Stimulated activated CD8-positive, alpha-beta memory T cell treated with anti-CD3 and anti-CD28 coated beads, Interleukin-7, amount 100 ng/mL, for 48 hours (primary cell): ENCODE results near the gene KNDC1.

ENCODE experiments used
- DNase-seq, 2 donors: peaks; one replicate each; pipeline ENCODE4 v3.0.0-alpha.2; 2020; ENCODE audit warnings: low read depth in 1 of 2; ENCODE audit errors: extremely low read depth in 1 of 2

The KNDC1 gene

DNA sequence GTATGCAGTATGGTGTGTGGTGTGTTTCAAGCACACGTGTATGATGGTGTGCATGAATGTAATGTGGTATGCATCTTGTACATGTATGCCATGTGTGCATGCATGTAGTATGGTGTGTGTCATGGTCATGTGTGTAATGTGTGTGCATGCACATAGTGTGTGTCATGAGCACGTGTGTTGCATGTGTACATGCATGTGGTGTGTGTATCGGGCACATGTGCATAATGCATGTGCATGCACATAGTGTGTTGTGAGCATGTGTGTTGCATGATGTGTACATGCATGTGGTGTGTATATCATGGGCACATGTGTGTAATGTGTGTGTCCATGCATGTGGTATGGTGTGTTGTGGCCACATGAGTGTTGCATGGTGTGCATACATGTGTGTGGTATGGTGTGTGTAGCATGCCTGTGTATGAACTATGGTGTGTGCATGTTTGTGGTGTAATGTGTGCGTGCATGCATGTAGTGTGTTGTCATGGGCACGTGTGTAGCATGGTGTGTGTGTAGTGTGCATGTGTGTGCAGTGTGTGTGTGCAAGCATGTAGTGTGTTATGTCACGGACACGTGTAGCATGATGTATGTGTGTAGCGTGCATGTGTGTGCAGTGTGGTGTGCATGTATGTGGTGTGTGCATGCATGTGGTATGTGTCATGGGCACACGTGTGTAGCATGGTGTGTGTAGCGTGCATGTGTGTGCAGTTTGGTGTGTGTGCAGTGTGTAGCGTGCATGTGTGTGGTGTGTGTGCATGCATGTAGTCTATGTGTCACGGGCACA is 17.6 kb downstream of the KNDC1 start:
- no peak for DNase-seq

DNA sequence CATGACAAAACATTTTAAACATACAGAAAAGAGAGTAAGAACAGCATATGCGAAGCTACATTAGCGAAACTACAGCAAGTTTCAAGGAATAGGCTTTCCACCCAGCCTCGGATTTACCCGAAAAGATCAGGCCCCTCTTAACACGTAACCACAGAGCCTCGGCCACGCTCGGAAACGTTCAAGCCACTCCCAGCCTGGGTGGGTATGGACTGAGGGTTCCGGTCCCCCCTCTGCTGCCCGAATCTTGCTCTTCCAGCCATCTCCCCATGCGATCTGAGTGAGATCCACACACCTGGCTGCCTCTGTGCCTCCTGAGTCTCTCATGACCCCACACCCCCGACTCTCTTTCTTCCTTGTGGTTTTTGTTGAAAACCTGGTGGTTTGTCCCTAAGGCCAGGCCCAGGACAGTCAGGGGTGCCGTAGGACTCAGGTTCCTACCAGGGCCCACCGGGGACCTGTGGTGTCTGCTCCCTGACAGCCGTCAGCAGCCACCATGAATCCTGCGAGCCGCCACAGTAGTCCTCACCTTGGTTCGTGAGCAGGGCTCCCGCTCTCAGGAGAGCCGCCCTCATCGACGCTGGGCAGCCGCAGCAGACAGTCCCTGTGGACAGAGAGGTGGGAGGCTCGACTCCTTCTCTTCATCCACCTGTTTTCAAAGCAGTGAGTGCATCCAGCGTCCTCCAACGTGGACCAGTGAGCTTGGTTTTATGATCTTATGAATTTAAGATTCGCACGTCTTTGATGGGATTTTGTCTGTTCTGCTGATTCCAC is 18.5 kb downstream of the KNDC1 start:
- no peak for DNase-seq

DNA sequence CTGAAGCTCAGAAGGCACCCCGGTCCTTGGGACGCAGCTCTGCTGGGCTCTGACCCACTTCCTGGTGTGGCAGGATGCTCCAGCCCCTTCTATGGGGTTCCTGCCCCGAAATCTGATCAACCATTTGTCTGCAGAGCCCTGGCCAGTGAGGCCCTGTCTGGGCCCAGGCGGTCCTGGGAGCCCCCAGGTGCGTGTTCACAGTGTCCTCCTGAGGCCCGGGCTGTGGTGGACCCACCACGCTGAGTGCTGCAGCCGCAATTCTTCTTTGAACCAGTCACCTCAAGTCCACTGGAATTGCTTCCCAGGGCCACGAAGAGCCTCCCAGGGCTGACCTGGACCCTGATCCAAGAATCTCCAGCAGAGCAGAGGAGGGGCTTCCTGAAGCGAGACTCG is 19.1 kb downstream of the KNDC1 start:
- no peak for DNase-seq

DNA sequence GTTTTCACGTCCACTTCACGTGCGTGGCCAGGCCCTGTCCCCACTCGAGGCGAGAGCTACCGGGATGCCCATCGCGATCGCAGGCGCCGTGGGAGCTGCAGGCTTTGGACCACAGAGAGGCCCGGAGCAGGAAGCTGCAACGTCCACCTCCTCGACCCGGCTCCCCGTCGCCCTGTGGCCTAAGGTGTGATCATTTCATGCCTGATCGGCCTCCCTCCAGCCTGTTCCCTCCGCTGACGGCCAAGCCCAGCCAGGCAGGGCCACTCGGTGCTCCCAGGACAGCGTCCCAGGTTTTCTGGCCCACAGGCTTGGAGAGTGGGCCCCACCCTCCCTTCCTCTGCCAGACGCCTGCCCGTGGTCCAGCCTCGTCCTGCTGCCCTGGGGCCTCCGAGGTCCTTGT is 19.6 kb downstream of the KNDC1 start:
- no peak for DNase-seq

DNA sequence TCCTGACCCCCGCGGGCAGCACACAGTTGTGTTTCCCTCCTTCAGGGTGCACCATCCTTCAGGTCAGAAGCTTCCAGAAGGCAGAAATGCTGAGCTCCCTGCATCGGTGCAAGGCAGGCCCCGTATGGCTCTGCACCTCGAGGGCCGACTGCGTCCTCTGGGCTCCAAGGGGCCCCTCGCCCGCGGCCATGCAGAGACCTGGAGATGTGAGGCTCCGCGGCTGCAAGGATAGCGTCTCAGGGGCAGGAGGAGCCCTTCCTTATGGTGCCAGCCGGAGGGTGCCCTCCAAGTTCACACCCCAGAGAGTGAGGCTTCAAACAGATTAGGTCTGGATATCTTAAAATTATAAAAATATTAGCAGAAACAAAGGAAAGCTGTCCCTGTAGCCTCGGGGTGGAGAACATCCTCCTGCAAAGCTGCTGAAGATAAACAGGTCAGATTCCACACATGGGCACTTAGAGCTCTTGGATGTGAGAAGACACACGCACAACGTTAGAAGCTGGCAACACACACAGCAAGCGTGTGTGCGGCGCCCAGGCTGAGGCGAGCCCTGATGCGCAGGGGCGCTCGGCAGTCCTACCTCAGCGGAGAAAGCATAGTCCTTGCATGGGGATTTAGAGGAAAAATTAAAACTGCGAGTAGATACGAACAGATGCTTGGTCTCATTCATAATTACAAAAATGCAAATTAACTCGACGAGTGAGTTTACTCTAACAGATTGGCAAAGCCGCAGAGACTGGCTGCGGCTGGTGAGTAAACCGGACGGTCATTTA is 20.4 kb downstream of the KNDC1 start:
- DNase-seq: no peak

DNA sequence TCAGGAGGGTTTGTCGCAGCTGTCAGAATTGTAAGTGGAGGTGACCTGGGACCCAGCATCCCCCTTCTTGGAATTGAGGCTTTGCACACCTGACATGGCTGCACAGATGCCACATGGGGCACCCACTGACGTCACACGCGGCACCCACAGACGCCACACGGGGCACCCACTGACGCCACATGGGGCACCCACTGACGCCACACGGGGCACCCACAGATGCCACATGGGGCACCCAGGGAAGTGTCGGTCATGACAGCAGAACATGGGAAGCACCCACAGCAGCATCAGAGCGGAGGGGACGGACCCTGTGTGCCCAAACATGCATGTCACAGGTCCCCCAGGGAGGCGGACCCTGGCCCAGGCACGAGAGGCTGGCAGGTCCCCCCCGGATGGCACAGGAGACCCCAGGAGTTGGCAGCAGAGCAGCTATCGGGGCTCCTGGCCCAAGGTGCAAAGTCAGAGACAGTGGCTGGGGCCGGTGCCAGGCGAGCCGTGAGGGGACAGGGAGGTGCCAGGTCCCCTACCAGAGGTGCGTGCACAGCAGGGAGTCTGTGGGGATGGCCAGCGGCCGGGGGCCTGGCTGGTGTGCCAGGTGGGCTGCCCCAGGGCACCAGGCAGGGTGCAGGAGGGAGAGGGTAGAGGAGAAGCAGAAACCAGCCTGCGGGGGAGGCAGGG is 21.1 kb downstream of the KNDC1 start:
- DNase-seq: no peak

DNA sequence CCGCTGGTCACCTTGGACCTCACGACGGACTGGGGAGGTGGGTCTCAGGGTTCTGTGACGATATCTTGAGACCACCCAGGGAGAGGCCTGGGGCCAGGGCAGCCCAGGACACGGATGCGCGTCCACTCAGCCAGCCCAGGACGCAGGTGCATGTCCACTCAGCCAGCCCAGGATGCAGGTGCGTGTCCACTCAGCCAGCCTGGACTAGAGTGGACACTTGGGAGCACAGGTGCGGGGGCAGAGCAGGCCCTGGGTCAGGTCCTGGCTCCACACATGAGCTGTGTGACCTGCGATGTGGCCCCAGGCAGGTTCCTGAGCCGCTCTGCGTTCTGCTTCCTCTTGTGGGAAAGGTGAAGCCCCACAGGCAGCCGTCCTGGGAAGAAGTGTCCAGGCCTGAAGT is 22.2 kb downstream of the KNDC1 start:
- no peak for DNase-seq

DNA sequence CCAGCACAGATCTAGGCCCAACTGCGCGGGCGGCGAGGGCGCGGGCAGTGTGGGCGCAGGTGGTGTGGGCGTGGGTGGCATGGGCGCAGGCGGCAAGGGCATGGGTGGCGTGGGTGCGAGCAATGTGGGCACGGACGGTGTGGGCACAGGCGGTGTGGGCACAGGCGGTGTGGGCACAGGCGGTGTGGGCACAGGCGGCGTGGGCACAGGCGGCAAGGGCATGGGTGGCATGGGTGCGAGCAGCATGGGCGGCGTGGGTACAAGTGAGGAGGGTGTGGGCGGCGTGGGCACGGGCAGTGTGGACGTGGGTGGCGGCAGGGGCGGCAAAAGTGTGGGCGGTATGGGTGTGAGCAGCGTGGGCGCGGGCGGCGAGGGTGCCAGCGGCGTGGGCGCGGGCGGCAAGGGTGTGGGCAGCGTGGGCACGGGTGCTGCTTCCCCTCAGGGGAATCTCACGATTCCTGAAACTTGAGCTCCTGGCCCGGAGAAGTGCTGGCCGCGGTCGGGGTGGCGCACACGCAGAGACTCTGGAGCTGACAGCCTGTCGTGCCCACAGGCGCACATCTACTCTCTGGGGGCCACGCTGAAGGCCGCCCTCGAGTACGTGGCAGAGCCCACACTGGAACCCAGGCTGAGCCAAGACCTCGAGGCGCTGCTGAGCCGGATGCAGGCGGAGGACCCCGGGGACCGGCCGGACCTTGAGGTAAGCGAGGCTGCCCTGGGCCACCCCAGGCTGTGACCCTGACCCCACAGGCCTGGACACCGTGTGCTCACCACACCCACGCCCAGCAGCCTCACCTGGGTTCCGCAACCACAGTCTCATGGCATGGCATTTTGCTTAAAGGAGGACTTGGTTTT is 23.0 kb downstream of the KNDC1 start:
- no peak for DNase-seq

DNA sequence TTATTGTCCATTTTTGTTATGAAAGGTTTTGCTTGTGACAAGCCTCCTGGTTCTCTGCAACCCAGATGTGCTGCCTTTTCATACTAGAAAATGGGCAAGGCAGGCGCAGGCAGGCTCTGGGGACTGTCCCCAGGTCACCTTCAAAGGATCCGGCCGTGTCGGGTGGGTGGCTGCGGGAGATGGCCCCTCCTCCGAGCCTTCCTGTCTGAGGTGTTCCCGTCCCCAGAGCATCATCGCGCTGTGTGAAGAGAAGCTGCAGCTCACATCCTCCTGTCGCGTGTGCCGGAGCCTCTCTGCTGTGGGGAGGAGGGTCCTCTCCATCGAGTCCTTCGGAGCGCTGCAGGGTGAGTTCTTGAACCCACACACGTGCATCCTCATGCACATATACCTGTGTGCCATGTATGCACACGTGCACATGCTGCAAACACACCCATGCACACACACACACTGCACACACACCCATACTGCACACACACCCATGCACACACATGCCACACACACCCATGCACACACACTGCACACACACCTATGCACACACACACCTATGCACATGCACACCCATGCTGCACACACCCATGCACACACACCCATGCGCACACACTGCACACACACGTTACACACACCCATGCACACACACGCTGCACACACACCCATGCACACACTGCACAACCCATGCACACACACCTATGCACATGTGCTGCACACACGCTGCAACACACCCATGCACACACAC is 23.8 kb downstream of the KNDC1 start:
- no peak for DNase-seq

DNA sequence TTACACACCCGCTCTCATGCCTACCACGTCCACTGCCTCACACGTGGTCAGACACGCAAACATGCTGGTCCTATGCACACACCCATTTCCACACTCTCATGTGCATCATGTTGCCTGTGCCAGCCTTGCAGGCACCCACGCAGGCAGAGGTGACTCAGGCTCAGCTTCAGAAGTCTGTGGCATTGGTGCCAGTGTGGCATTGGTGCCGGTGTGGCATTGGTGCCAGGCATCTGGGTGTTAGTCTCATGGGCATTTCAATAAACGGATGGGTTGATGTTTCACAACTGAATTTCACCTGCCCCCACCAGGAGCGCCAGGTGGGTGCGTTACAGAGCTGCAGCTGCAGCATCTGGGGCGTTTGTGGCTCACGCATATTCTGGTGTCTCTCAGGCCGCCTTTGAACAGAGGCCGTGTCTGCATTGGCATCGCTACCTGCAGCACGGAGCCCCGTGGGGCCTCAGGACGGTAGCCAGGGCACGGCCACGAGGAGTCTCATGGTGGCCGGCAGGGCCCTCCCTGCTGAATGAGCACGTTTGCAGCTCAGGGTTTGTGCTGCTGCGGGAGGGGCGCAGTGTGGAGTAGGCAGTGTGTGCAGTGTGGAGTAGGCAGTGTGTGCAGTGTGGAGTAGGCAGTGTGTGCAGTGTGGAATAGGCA is 24.7 kb downstream of the KNDC1 start:
- DNase-seq: no peak

DNA sequence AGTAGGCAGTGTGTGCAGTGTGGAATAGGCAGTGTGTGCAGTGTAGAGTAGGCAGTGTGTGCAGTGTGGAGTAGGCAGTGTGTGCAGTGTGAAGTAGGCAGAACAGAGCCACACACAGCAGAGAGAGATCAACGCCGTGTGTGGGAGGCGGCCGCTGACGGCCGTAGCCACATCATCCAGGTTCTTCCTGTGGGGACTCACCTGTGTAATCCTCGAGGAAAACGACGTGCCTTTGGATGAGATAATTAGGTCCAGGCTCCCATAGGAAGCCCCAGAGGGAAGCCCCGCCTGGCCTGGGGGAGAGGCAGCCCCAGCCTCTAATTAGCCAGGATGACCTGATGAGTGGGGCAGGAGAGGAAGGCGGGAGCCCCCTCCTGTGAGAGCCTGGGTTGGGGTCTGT is 25.4 kb downstream of the KNDC1 start:
- no peak for DNase-seq

DNA sequence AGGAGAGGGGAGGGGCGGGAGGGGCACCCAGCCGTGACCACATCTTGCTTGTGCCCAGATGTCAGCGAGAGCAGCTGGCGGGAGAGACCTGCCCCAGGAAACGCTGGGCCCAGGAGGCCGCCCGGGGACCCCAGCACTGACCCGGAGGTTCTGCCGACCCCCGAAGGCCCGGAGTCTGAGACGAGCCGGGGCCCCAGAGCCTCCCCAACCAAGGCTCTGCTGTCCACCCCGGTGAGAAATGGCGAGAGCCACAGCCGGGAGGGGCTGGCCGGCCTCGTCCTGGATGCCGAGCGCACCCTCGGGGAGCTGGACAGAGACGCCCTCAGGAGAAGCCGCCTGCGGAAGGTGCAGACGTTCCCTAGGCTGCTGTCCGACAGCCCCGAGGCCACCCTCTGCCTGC is 25.9 kb downstream of the KNDC1 start:
- no peak for DNase-seq

DNA sequence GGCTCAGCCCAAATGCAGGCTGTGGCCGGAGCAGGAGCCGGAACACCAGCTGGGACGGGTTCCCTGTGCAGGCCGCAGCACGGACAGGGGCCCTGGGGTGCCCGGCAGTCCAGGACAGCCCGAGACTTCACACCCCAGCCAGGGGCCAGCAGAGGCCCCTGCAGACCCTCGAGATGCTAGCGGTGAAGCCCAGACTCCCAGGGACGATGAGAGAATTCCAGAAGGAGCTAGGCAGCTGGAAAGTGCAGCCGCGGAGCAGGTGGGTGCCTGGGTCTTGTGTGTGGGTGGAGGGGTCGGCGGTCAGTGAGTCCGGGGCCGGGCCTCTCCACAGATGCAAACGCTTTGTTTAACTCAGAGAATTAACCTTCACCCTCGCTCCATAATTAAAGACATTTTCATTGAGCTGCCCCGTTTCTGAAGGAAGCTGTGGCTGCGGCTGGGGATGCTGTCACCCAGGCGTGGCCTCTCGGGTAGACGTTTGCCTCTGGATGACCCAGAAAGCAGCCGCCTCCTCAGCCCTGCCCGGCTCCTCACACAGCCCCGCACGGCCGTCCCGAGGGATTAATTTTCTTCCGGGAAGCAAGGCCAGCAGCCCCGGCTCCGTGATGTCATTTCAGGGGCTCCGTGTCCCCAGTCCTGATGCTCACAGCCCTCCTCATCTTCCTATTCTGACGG is 26.5 kb downstream of the KNDC1 start:
- DNase-seq: no peak

DNA sequence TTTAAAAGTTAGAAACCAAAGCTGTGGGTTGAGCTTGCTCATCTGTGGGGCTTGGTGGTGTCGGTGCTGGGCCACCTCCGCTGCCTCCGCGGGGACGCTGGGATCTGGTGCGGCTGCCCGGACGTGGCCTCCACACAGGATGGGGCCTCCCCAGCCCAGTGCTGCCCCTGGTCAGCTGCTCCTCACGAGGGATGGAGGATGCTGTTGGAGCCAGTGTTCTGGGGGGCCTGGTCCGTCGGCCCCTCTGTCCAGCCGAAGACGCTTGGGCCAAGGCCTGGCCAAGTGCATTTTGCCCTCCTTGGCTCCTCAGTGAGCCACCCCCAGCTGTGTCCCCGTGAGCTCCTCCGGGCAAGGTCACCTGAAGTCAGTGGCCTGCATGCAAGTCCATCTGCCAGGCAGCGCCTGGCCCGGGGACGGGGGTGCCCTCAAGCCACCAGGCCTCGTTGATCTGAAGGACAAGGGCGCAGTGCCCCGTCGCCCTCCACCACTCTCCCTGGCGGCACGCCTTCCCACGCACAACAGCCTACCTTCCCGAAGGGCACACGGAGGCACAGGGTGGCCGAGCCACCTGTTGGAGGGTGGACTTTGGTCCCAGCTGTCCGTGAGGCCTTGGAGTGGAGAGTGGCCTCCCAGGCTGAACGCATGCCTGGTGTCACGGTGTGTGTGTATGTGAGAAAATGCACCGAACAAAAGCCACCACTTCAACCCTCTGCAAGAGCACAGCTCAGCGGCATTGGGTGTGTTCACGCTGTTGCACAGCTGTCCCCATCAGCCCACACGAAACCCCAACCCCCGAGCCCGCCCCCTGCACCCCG is 27.3 kb downstream of the KNDC1 start:
- no peak for DNase-seq

DNA sequence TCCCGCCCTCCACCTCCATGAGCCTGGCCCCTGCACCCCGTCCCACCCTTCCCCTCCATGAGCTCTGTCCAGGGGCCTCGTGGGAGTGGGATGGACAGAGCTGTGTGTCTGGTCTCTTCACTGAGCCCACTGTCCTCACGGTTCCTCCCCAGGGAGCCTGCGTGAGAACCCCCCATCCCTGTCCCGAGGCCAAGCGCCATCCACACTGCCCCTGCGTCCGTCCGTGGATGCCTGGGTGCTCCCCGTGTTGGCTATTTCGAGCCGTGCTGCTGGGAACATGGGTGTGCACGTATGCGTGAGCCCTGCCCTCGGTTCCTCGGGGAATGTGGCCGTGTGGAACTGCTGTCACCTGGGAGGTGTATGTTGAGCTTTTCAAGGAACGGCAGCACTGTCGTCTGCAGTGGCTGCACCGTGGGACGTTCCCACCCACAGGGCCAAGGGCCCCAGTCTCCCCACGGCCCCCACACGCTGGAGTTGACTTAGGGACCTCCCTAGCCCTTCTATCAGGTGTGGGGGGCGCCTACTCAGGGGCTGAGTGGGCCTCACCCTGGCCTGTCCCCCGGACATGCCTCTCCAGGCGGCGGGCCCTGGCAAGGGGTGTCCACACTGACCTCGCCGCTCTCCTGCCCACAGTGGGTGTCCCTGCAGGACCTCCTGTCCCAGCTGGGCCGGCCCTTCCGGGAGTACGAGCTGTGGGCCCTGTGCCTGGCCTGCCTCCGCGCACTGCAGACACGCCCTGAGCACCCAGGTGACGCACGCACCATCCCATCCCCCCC is 28.1 kb downstream of the KNDC1 start:
- DNase-seq: no peak

DNA sequence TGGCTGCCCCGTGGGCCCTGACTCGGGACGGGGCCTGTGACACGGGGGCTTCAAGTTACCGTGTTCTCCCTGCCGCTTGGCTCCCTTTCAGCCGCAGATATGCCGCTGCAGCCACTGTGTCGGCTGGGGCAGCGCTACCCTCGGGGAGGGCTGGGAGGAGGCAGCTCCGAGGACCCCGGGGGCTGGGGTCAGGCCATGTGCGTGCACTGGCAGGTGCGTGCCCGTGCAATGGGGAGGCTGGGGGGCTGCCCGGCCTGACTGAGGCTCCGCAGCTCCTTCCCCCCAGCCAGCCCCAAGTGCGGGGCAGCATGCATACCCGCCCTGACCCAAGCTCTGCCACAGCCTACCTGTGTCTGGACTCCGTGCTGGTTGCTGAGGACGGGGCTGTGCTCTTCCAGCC is 29.2 kb downstream of the KNDC1 start:
- no peak for DNase-seq

DNA sequence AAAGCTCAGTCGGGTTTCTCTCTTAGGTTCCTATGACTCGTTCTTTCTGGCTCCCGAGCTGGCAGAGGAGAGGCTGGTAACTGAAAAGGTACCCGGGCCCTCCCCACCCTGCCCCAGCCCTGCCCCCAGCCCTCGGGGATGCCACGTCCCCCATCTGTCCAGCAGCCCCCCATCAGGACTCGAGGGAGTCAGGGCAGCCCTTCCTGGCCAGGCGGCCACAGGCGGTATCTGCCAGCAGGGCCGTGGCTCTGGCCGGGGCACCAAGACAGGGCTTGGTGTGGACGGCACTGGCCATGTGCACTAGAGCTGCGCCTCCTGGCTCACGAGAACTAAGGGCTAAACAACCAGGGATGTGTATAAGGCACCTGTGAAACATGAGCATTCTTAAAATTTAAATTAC is 29.7 kb downstream of the KNDC1 start:
- no peak for DNase-seq
